ENCODE measurements around the gene REXO4. TPM values are rescaled to one million over a fixed set of nuclear protein-coding genes. Genes with fewer than 3 reads are reported as not detected.

The REXO4 gene
- total and polyA plus RNA-seq, 2 of the 4 experiments (the other 2 are of a cell fraction) = 16.1 to 21.8 TPM

GRCh38 chr9:133385452-133385851 is 32.4 kb downstream of the REXO4 start:
- no peaks in the 10 kb centered on the region for H3K79me1 ChIP-seq (ENCODE audit: low read depth in 1 of 2, low read length in 2 of 2)
- H3K27me3 ChIP-seq (ENCODE audit: control insufficient read depth, insufficient read depth, low read length) = peaks cover 1% of the 10 kb centered on the region; the same call in 1 of the 2 replicates
- no peak overlapping the region for H3K4me3 ChIP-seq (ENCODE audit: insufficient read depth, low read depth, low read length)
- H4K5ac ChIP-seq (ENCODE audit: low read depth, low read length) = no peak overlapping the region
- ChIA-PET CTCF (no interaction called here), POLR2A (ENCODE audit: unreplicated experiment) (no interaction called here)
- DNase-seq (no peak), ATAC-seq (ENCODE audit: low read depth) (no peak)
- dilution Hi-C loops (cut with HindIII; ENCODE audit: low sequenced_read_pairs, unreplicated experiment) (no loop called here), intact Hi-C loops (cut with micrococcal nuclease) (no loop called here), in situ Hi-C loops (cut with MboI; ENCODE audit: low sequenced_read_pairs) (no loop called here)
- H3K4me1 ChIP-seq (ENCODE audit: control insufficient read depth, insufficient read depth, low read length) = no peaks in the 10 kb centered on the region
- no peak overlapping the region for H4K8ac ChIP-seq (ENCODE audit: low read depth in 2 of 2, low read length in 2 of 2)
- H4K91ac ChIP-seq (ENCODE audit: insufficient read depth, low read depth, low read length) = no peak overlapping the region
- H2BK5ac ChIP-seq (ENCODE audit: low read depth, low read length, poor library complexity, severe bottlenecking) = no peak overlapping the region
- TF ChIP-seq FOS (IDR thresholded peaks at IDR 0.05; ENCODE audit: low read depth, low read length) (no peak), BHLHE40 (IDR thresholded peaks at IDR 0.05; ENCODE audit: low read depth, low read length) (no peak), MXI1 (IDR thresholded peaks at IDR 0.05; ENCODE audit: borderline replicate concordance, low read depth, low read length) (no peak), ELK1 (IDR thresholded peaks at IDR 0.05; ENCODE audit: borderline replicate concordance, low read depth, low read length) (no peak), CTCF (conservative IDR thresholded peaks at IDR 0.05; ENCODE audit: low read depth, low read length) (no peak), RFX5 (IDR thresholded peaks at IDR 0.05; ENCODE audit: low read depth, low read length) (no peak), CEBPB (IDR thresholded peaks at IDR 0.05; ENCODE audit: low read depth, low read length) (no peak)
- WGBS, 2 experiments (ENCODE audit: extremely low coverage in 2 of 2, insufficient read length in 1 of 2) = 64% methylated on average over 8 of the region's 14 CpGs; no CpG with 5 or more reads in 1 of the 2 experiments
- BruUV-seq (replicated peaks) = no TSS peak
- H2BK20ac ChIP-seq (ENCODE audit: low read depth, low read length) = no peak overlapping the region
- no peak overlapping the region for H3K4ac ChIP-seq (ENCODE audit: low read depth, low read length)
- H3K27ac ChIP-seq (ENCODE audit: insufficient read depth, low read length) = no peak overlapping the region
- no peak overlapping the region for H3K14ac ChIP-seq (replicated peaks; ENCODE audit: low read depth, low read length)
- H2BK120ac ChIP-seq (ENCODE audit: low read depth, low read length) = no peak overlapping the region
- no peak overlapping the region for H3K4me2 ChIP-seq (ENCODE audit: low read depth, low read length)
- no peak overlapping the region for H3K56ac ChIP-seq (ENCODE audit: extremely low read depth, insufficient read depth, low read length)
- H3K36me3 ChIP-seq (ENCODE audit: control insufficient read depth, insufficient read depth, low read length) = no peaks in the 10 kb centered on the region
- H3K18ac ChIP-seq (ENCODE audit: low read depth, low read length) = no peak overlapping the region
- no peak overlapping the region for H3K23ac ChIP-seq (ENCODE audit: low read depth, low read length)
- no peak overlapping the region for H2AFZ ChIP-seq (replicated peaks; ENCODE audit: low read length, poor library complexity)
- no peak overlapping the region for H2BK15ac ChIP-seq (ENCODE audit: low read depth, low read length)
- no peaks in the 10 kb centered on the region for H3K9me3 ChIP-seq (ENCODE audit: control insufficient read depth, insufficient read depth, low read length)
- H4K20me1 ChIP-seq (ENCODE audit: insufficient read depth, low read length) = no peaks in the 10 kb centered on the region; the same call in 1 of the 2 replicates
- H3K9ac ChIP-seq (ENCODE audit: low read depth, low read length) = no peak overlapping the region
- H3K9me1 ChIP-seq (ENCODE audit: insufficient read depth, low read length) = no peaks in the 10 kb centered on the region
- no peak overlapping the region for H2AK9ac ChIP-seq (replicated peaks; ENCODE audit: low read depth, low read length, poor library complexity)
- no peak overlapping the region for H2AK5ac ChIP-seq (ENCODE audit: low read depth, low read length)
